ENCODE results near the gene MLPH. TPM values are rescaled to one million over a fixed set of nuclear protein-coding genes. Genes with fewer than 3 reads are reported as not detected.
A peak's percentile ranks its signal among the peaks of the same experiment; 100 is the strongest.

MLPH gene
- total RNA-seq, 6 experiments from 2014 or later: 20.8 to 52.8 (median 35.1) TPM

DNA sequence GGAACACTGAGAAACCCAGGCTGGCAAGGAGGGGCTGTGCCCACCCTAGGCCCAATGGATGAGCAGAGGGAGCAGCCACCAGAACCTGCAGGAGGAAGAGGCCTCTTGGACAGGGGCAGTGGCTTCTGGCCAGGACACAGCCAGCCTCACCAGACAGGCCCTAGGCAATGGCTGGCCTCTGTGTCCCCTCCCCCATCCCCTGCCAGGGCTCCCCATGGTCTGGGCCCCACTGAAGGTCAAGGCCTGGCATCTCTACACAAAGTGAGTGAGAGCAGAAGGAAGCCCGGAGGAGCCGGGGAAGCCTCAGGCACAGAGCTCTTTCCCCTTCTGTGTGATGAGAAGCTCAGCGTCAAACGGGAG, 85.7 kb downstream of the MLPH start:
- WGBS (ENCODE audit: insufficient coverage, low coverage, low lambda C conversion rate, missing lambda C conversion rate): no CpG with 5 or more reads among the region's 4 CpGs

DNA sequence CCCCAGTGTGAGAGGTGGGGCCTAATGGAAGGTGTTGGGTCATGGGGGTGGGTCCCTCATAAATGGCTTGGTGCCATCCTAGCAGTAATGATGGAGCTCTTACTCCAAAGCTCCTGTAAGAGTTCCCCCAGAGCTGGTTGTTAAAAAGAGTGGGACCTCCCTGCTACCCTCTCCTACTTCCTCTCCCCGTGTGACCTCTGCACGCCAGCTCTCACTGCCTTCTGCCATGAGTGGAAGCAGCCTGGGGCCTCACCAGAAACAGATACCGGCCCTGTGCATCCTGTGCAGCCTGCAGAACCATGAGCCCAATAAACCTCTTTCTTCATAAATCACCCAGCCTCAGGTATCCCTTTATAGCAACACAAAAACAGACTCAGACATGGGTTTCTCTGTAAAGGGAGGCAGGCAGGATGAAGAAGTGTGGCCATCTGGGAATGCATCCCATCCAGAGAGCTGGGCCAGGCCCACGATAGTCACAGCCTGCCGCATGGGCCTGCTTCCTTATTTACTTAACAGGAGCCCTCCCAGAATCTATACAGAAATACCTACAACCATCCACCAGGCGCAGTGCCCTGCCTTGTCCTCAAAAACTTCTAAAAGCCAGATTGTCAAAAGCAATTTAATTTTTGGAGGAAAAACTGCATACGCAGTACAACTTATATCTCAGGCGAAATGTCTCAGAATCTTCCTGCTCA, 86.8 kb downstream of the MLPH start:
- Histone ChIP-seq H3K4me1 (peaks cover 0 to 20% (median 6%) of the 10 kb centered on the region in 4 donors), H3K36me3 (peaks cover 0 to 19% (median 7%) of the 10 kb centered on the region in 4 donors), H3K27ac (peak overlapping the region in 1 of 3 donors; percentile 86), H3K9me3 (no peaks in the 10 kb centered on the region), H3K4me3 (no peak overlapping the region), H3K27me3 (no peaks in the 10 kb centered on the region)
- DNase-seq: peak in 2 of 3 donors; percentile 21 to 51
- peak in 2 of 4 donors; percentile 4 to 41 for ATAC-seq
- intact Hi-C loops (cut with DNase I): loop anchor here in 1 of 2 donors (5.0 kb wide), 1 partner anchor 62 kb away; no protein-coding TSS in a partner anchor
- WGBS (ENCODE audit: insufficient coverage, low coverage, low lambda C conversion rate, missing lambda C conversion rate): 76% methylated on average over 6 of the region's 8 CpGs
- TF ChIP-seq POLR2A (IDR thresholded peaks at IDR 0.05) (no peak), CTCF (IDR thresholded peaks at IDR 0.05) (no peak)

More for the DNA sequence above, 85.7 kb downstream of the MLPH start:
- DNase-seq: peak in 2 of 3 donors; percentile 28 to 67
- peaks cover 0 to 20% (median 6%) of the 10 kb centered on the region in 4 donors for H3K4me1 ChIP-seq
- H3K9me3 ChIP-seq: no peaks in the 10 kb centered on the region
- TF ChIP-seq CTCF (IDR thresholded peaks at IDR 0.05) (no peak), POLR2A (IDR thresholded peaks at IDR 0.05) (no peak)
- peak overlapping the region in 2 of 3 donors; percentile 42 to 86 for H3K27ac ChIP-seq
- no peak overlapping the region for H3K4me3 ChIP-seq
- H3K27me3 ChIP-seq: no peaks in the 10 kb centered on the region
- intact Hi-C loops (cut with DNase I): loop anchor here in 1 of 2 donors (5.0 kb wide), 1 partner anchor 60 kb away; no protein-coding TSS in a partner anchor
- peaks cover 0 to 19% (median 7%) of the 10 kb centered on the region in 4 donors for H3K36me3 ChIP-seq
- peak; percentile 9 to 39 (median 26) for ATAC-seq

DNA sequence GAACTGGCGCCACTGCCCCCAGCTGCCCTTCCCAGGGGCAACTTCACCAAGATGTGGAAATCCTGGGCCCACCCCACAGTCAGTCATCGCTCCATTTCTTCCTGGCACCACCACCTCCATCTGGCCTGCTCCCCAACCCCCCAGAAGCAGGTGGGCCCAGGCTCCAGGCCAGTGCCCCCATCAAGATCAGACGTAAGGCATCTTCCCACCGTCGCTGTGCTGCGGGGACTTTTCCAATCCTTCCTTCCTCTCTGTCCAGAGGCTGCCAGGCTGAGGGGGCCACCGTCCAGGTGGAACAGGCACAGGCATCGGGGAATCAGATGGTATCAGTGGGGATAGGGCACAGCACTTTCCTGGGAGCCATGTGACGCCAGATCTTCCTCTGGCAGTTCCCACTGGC, 87.4 kb downstream of the MLPH start:
- DNase-seq (peak in 2 of 3 donors; percentile 16 to 51), ATAC-seq (no peak)
- Histone ChIP-seq H3K27ac (peak overlapping the region in 1 of 3 donors; percentile 86), H3K4me1 (peaks cover 0 to 20% (median 6%) of the 10 kb centered on the region in 4 donors), H3K27me3 (no peaks in the 10 kb centered on the region), H3K4me3 (no peak overlapping the region), H3K9me3 (no peaks in the 10 kb centered on the region), H3K36me3 (peaks cover 0 to 25% (median 7%) of the 10 kb centered on the region in 4 donors)
- intact Hi-C loops (cut with DNase I): loop anchor here in 1 of 2 donors (5.0 kb wide), 1 partner anchor 62 kb away; no protein-coding TSS in a partner anchor
- WGBS (ENCODE audit: insufficient coverage, low coverage, low lambda C conversion rate, missing lambda C conversion rate): 92% methylated on average over 7 of the region's 9 CpGs
- no peak for TF ChIP-seq POLR2A (IDR thresholded peaks at IDR 0.05)
- no peak for TF ChIP-seq CTCF (IDR thresholded peaks at IDR 0.05)

DNA sequence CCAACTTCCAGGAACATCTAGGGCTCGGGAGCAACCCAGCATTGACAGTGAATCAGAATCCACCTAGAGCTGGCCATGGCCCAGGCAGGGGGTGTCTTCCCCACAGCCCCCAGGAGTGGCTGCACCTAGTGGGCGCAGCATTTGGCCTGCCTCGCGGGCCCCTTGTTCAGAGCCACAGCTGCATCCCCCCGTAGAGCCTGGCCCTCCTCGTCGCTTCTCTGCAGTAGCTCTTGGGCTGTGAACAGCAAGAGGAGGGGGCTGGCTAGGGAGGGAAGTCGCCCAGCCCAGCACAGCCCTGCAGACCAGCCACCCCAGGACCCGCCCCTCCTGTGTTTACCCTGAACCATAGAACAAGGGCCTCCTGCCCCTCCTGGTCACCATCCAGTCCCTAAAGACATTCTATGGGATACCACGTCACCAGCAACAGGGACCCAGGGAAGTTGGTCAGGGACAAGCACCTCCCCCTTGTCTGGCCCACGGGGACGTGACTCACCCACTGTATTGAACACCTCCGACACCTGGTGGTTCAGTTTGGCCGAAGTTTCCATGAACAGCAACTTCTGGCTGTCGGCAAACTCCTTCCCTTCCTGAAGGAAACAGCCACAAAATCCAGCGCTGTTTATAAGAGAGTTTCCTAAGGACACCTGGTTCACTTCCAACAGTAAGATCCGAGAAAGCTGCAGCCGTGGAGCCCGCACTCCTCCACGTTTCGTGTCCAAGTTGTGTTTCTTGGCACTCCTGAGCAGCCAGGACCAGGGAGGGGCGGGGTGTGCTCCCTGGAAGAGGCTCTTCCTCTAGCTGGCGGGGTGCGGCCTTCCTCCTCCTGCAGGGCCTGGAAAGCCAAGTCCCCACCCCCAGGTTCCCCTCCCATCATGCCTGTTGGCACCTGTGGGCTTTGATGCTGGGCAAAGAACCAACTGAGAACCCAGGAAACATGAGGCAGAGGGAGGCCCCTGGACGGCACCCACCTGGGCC, 88.1 kb downstream of the MLPH start:
- DNase-seq: peak in 2 of 3 donors; percentile 44 to 57
- no peak for TF ChIP-seq POLR2A (IDR thresholded peaks at IDR 0.05)
- TF ChIP-seq CTCF (IDR thresholded peaks at IDR 0.05): no peak
- Histone ChIP-seq H3K36me3 (peaks cover 0 to 32% (median 10%) of the 10 kb centered on the region in 4 donors), H3K27me3 (no peaks in the 10 kb centered on the region), H3K4me3 (no peak overlapping the region), H3K27ac (no peak overlapping the region), H3K9me3 (no peaks in the 10 kb centered on the region), H3K4me1 (peaks cover 0 to 20% (median 6%) of the 10 kb centered on the region in 4 donors)
- WGBS (ENCODE audit: insufficient coverage, low coverage, low lambda C conversion rate, missing lambda C conversion rate): 72% methylated on average over 12 of the region's 25 CpGs
- intact Hi-C loops (cut with DNase I): loop anchor here in 1 of 2 donors (5.0 kb wide), 1 partner anchor 63 kb away; no protein-coding TSS in a partner anchor
- peak in 1 of 4 donors; percentile 33 for ATAC-seq
